SK-N-MC (cell line): ENCODE measurements around the gene PCSK1.

Experiments used
- EZH2 ChIP-seq: fragments of 200-600 bp; sonication (generic); IDR thresholded peaks from one replicate; pipeline ENCODE4 v1.6.1; 2017; ENCODE audit warnings: antibody characterized with exemption
- POLR2AphosphoS5 ChIP-seq: IDR thresholded peaks from 2 replicates; pipeline ENCODE4 v1.6.1; 2012; ENCODE audit warnings: mild to moderate bottlenecking, low read depth, low read length, borderline replicate concordance

- TF ChIP-seq EZH2 (no peak), POLR2AphosphoS5 (no peak)
Observed at GRCh38 chr5:96381526-96381925, 51.5 kb downstream of the PCSK1 start.
